HG03108 (cell line): Measurements from ENCODE around the gene TASOR.

Experiments used
- ATAC-seq: cut with Tn5 transposase; IDR thresholded peaks from one replicate; pipeline ENCODE4 v1.9.1; 2021; ENCODE audit warnings: moderate library complexity; ENCODE audit not compliant: unreplicated experiment

Gene TASOR

DNA sequence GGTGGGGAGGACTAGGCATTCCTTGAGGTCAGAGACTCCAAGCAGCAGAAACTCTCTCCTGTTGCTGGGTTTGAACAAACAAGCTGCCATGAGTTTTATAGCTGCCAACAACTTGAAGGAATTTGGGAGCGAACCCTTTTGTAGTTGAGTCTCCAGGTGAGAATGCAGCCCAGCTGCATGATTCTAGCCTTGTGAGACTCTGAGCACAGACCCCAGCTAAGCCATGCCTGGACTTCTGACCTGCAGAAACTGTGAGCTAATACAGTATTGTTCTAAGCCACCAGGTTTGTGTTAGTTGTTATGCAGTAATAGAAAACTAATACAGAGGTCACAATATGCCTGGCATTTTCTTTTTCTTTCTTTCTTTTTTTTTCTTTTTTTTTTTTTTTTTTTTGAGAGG, 6.2 kb upstream of the TASOR start:
- no peak for ATAC-seq

DNA sequence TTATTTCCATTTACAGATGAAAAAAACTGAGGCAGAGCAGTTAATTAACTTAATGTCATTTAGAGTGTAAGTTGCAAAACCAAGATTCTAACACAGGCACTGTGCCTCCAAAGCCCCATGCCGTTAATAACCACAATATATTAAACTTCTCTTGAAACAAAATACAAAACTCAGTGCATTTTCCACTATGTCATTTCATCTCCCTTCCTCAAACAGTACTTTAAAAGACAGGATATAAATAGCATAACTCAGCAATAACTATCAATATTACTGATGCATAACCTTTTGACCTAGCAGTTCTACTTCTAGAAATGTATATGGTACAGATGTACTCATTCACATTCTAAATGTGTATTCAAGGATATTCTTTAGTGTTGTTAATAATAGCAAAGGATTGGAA, 5.1 kb upstream of the TASOR start:
- peak; percentile 57 for ATAC-seq

DNA sequence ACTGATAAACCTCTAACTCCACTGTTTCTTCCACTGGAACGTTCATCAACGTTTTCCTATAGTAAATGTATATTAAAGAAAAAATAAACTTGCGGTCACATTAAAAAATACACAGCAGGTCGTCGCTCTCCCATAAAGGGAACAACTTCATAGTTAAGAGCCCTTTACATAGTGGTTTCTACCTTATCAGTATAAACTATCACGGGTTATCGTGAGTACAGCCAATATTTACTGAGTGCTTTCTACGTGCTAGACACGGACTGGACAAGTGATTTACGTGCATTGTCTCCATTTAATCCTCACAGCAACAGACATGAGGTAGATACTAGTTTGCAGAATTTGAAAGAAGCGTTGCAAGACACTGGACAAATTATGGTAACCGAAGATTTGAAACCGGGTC, 964 bp upstream of the TASOR start:
- no peak for ATAC-seq

DNA sequence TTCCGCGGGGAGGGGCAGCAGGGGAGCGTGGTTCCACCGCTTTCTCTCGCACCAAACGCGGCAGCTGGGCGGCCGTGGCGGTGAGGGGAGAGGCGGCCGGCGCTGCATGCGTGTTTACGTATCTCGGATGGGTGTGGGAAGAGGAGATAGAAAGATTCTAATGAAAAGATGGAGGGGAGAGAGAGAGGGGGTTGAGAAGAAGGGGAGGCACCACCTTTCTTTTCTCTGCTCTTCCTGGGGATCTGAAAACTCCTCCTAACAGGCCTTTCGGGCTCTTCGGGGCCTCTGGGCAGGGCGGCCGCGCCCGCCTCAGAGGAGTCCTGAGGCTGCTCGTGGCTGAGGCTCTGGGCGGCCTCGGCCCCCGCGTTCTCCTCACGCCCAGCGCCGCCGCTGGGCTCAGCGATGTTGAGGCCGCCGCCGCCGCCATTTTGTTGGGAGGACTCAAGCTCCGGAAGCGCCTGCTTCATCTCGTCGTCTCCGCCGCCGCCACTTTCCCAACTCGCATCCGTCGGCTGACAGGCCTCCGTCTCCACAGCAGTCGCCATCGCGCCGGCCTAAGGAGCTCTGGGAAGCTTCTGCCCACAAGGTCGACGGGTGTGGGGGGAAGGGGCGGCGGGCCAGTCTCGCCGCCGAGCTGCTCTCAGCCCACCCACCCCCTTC, 473 bp downstream of the TASOR start:
- ATAC-seq, result peak; percentile 60

DNA sequence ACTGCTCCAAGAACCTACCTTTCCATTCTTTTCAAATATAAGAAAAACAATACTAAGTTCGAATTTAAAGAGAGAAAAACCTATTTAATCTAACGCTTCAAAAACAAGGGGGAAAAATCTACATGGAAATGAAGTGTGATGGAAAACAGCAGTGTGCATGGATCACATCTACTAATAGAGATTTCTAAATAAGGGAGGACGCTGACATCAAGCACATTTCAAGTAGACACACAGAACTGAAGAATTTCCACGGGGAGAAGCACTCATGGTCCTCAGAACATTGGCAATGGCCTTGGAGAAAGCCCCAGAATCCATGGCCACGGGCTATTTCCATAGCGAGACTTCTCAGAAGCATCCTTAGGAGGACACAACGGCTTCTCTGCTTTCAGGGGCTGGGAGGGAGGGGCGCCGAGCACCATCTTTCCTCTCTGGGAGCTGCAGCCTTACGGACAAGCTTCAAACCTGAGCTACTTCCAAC, 1.0 kb downstream of the TASOR start:
- ATAC-seq, result no peak

DNA sequence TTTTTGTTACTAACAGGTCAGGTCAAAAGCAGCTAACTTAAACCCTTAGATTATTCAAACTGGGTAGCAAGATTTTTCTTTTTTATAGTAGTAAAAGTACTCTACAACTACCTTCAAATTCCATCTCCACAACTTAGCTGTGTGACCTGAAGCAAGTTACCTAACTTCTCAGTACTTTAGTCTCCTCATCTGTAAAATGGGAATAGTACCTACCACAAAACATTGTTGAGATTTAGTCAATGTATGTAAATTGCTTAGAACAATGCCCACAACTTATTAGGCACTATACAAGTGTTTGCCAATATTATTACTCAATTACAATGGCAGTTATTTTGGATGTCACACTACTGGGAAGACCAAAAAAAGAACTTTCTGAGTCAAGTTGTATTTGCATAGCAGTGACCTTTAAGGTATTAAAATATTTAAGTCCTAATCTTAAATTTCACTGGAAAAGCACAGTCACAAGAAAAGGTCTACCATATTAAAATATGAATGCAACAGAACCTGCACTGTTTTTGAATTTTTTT, 2.9 kb downstream of the TASOR start:
- ATAC-seq, result no peak

DNA sequence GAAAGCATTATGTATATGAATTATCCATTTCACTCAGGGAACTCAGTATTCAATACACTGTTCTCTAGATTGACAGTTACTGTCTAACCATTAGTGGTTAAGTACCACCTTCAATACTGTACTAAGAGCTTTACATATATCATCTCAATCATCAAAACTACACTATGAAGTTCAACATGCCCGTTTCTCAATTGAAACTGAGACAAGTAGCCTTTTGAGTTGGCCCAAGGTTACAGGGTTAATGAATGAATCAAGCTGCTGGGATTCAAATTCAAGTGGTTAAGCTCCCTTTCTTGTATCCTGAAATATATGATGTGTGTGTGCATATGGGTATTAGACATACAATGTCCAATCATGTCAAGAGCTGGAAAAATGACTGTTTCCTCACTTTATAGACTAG, 5.8 kb downstream of the TASOR start:
- ATAC-seq, result peak; percentile 62

DNA sequence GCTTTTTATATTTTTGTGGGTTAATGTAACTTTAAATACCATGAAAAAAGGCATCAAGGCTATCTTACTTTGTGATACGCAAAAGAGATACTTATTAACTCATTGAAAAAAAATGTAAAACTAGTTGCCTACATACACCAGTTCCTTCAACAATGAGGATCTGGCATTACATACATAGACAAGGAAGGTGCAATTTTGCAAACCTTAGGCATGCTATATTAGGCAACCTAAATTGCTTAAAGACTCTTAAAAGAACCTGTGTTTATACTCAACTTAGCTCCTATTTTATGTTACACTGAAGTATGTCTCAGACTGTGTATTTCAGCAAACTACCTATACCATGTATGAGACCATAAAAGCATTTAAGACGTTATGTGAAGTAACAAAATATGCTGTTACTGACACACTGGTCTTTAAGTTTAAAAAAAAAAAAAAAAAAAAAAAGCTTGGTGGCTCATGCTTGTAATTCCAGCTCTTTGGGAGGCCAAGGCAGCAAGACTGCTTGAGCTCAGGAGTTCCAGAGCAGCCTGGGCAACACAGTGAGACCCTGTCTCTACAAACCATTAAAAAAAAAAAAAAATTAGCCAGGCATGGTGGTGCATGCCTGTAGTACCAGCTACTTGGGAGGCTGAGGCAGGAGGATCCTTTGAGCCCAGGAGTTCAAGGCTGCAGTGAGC, 9.1 kb downstream of the TASOR start:
- ATAC-seq, result no peak

DNA sequence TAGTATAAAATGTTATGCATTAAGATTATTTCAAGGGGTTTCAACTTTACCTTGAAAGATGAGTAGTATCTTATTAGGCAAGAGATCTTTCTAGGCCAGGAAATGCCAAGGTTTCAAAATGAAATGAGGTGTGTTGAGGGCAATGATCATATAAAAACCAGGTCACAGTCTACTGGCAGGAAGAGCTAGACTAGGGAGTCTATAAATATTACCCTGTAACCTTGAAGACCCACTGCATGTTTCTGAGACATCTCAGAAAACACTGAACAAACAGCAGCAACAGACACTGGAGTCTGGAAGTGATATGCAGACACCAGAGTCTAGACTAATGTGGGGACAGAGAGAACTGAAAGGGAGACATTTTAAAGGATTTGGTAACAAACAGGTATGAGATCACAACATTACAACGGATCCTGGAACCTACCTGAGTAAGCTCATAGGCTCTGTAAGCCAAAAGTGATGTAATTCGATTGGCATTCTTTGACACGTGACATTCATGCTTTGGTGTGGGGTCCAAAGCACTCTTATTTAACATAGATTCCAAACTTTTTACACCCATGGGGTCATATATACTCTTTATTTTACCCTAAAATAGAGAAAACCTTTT, 15.0 kb downstream of the TASOR start:
- no peak for ATAC-seq

DNA sequence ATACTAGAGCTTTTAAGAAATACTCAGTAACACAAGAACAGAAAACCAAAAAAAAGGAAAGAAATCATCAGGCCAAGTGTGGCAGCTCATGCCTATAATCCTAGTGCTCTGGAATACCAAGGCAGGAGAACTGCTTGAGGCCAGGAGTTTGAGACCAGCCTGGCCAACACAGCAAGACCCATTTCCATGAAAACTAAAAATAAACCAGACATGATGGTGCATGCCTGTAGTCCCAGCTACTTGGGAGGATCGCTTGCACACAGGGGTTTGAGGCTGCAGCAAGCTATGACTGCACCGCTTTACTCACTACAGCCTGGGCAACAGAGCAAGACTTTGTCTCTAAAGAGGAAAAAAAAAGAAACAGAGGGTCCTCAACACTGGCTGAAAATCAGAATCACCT, 18.2 kb downstream of the TASOR start:
- no peak for ATAC-seq

DNA sequence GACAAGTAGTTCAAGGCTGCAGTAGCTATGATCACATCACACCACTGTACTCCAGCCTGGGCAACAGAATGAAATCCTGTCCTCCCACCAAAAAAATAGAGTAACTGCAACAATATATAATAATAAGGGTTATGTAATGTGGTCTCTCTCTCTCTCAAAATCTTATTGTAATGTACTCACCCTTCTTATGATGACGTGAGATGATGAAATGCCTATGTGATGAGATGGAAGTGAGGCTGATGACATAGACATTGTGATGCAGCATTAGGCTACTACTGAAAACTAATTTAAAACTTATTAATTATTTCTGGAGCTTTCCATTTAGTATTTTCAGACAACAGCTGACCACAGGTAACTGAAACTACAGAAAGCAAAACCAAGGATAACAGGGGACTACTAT, 27.4 kb downstream of the TASOR start:
- no peak for ATAC-seq

DNA sequence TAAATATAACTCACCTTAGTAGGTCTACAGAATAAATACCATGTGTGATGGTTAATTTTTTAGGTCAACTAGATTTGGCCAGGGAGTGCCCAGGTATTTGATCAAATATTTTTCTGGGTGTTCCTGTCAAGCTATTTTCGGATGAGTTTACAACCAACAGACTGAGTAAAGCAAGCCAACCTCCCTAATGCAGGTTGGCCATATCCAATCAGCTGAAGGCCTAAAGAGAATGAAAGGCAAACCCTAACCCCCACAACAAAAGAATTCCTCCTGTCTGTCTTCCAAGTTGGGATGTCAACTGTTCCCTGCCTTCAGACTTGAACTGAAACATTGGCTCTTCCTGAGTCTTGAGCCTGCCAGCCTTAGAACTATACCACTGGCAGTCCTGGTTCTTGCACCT, 28.6 kb downstream of the TASOR start:
- ATAC-seq, result no peak

DNA sequence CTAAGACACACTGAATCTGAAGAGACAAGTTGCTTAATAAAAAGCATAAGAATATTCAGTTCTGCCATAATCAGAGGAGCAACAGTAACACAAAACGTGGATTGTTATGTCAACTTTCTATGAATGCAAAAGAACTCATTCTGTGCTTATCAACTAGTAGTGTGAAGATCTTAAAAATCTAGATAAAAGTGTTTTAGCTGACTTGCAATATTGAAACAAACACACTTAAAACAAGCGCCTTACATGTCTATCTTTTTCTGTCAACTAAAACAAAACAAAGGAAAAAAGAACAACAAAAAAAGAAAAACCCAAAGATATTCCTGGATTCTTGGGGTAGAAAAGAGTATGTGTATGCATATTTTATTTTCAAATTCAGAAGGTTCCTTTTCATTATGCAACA, 37.7 kb downstream of the TASOR start:
- ATAC-seq, result no peak

DNA sequence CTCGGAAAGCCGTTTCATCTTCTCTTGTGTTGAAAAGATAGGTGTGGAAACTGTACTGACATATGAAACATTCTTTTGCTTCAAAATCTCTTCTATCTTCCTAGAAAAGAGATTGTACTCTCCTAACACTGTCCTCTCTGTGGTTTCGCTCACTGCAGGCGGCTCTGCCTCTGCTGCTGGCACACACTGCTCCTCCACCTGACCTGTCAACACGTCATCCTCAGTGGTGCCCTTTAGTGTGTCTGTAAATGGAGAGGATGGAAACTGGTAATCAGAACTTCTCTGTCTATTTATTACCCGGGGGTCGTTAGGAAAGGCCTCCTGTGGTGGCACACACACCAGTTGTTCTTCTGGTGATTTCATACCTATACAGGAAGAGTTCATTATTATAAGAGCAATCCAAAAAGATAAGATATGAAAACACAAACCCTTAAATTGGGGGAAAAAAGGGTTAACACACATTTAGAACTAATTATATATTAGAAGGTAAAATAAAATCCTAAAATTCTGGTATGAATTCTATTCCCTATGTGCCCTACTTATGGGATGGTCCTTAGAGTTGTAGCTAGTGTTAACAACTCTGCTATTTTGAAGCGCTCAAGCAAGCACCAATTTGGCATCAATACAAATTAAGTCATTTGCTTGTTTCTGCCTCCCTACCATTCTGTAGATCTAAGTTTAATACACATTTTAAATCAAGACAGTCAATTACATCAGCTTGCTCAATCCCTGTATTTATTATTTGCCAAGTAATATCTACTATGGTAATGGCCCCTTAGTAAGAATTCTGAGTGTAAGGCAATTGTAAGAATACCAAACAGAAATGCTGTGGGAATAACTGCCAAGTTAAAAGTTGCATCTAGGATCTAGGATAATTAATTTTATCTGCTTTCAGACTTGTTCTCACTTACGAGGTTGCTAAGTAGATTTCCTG, 49.2 kb downstream of the TASOR start:
- no peak for ATAC-seq
